Suppressor macrophage treated with lipopolysaccharide for 1 hour (primary cell): ENCODE measurements around the gene PLEKHG4B.
A peak's percentile ranks its signal among the peaks of the same experiment; 100 is the strongest.
"Not testable (repeated sequence)": the region's sequence is repeated elsewhere in the genome, so short reads cannot be mapped to it uniquely, and the experiment has no call there.

Source experiments
- DNase-seq, 3 donors: peaks; one replicate each; pipeline ENCODE4 v3.0.0-alpha.2; 2020 to 2022

PLEKHG4B gene

GRCh38 chr5:157126-157715, 65.3 kb downstream of the PLEKHG4B start:
- DNase-seq = no peak

- no peak for DNase-seq
These were observed 65.8 kb downstream of the PLEKHG4B start for GRCh38 chr5:157801-158200.

GRCh38 chr5:158807-159447, 67.0 kb downstream of the PLEKHG4B start:
- DNase-seq = no peak

GRCh38 chr5:159448-160172, 67.6 kb downstream of the PLEKHG4B start:
- no peak for DNase-seq

GRCh38 chr5:160173-160510, 68.2 kb downstream of the PLEKHG4B start:
- DNase-seq = no peak

GRCh38 chr5:160921-161802, 69.2 kb downstream of the PLEKHG4B start:
- no peak for DNase-seq

- no peak for DNase-seq
These were observed 69.8 kb downstream of the PLEKHG4B start for GRCh38 chr5:161803-162110.

GRCh38 chr5:162190-162564, 70.2 kb downstream of the PLEKHG4B start:
- no peak for DNase-seq

GRCh38 chr5:162565-163337, 70.8 kb downstream of the PLEKHG4B start:
- DNase-seq = no peak

- DNase-seq = no peak
These were observed 71.3 kb downstream of the PLEKHG4B start for GRCh38 chr5:163338-163620.

- no peak for DNase-seq
These were observed 71.9 kb downstream of the PLEKHG4B start for GRCh38 chr5:163841-164240.

- DNase-seq = no peak
These were observed 72.3 kb downstream of the PLEKHG4B start for GRCh38 chr5:164244-164643.

- DNase-seq = not testable (repeated sequence)
These were observed 72.8 kb downstream of the PLEKHG4B start for GRCh38 chr5:164783-165182.

- DNase-seq = no peak
These were observed 74.7 kb downstream of the PLEKHG4B start for GRCh38 chr5:166441-167372.

- no peak for DNase-seq
These were observed 75.5 kb downstream of the PLEKHG4B start for GRCh38 chr5:167511-167910.

GRCh38 chr5:167982-168660, 76.2 kb downstream of the PLEKHG4B start:
- DNase-seq = peak in 1 of 3 donors; percentile 6

GRCh38 chr5:169071-169727, 77.2 kb downstream of the PLEKHG4B start:
- peak; percentile 48 to 73 (median 61) for DNase-seq

GRCh38 chr5:169728-170094, 77.7 kb downstream of the PLEKHG4B start:
- no peak for DNase-seq

- DNase-seq = no peak
These were observed 79.2 kb downstream of the PLEKHG4B start for GRCh38 chr5:170971-171800.

GRCh38 chr5:171801-172331, 79.9 kb downstream of the PLEKHG4B start:
- no peak for DNase-seq
